ENCODE measurements around the gene THEM4.
"Not testable (repeated sequence)": the region's sequence is repeated elsewhere in the genome, so short reads cannot be mapped to it uniquely, and the experiment has no call there.

Gene THEM4

GRCh38 chr1:151892190-151892589, 17.1 kb downstream of the THEM4 start:
- no peak for TF ChIP-seq ZNF274 (IDR thresholded peaks at IDR 0.05; ENCODE audit: low read depth, low read length)
- no peak overlapping the region for H3K4me3 ChIP-seq (ENCODE audit: low read length)

- no peak for TF ChIP-seq ZNF274 (IDR thresholded peaks at IDR 0.05; ENCODE audit: low read depth, low read length)
- H3K4me3 ChIP-seq (ENCODE audit: low read length): no peak overlapping the region
Observed at GRCh38 chr1:151891512-151891911, 17.8 kb downstream of the THEM4 start.

GRCh38 chr1:151888972-151889570, 20.2 kb downstream of the THEM4 start:
- TF ChIP-seq ZNF274 (IDR thresholded peaks at IDR 0.05; ENCODE audit: low read depth, low read length): no peak
- H3K4me3 ChIP-seq (ENCODE audit: low read length): no peak overlapping the region

GRCh38 chr1:151887028-151887427, 22.3 kb downstream of the THEM4 start:
- no peak overlapping the region for H3K4me3 ChIP-seq (ENCODE audit: low read length)
- no peak for TF ChIP-seq ZNF274 (IDR thresholded peaks at IDR 0.05; ENCODE audit: low read depth, low read length)

GRCh38 chr1:151885479-151885878, 23.8 kb downstream of the THEM4 start:
- H3K4me3 ChIP-seq (ENCODE audit: low read length): no peak overlapping the region
- no peak for TF ChIP-seq ZNF274 (IDR thresholded peaks at IDR 0.05; ENCODE audit: low read depth, low read length)

- H3K4me3 ChIP-seq (ENCODE audit: low read length): not testable (repeated sequence)
Observed at GRCh38 chr1:151884879-151885278, 24.4 kb downstream of the THEM4 start.

- not testable (repeated sequence) for H3K4me3 ChIP-seq (ENCODE audit: low read length)
Observed at GRCh38 chr1:151884445-151884844, 24.9 kb downstream of the THEM4 start.

- H3K4me3 ChIP-seq (ENCODE audit: low read length): not testable (repeated sequence)
Observed at GRCh38 chr1:151883898-151884297, 25.4 kb downstream of the THEM4 start.

- not testable (repeated sequence) for H3K4me3 ChIP-seq (ENCODE audit: low read length)
Observed at GRCh38 chr1:151882918-151883317, 26.4 kb downstream of the THEM4 start.

- H3K4me3 ChIP-seq (ENCODE audit: low read length): no peak overlapping the region
- no peak for TF ChIP-seq ZNF274 (IDR thresholded peaks at IDR 0.05; ENCODE audit: low read depth, low read length)
Observed at GRCh38 chr1:151882466-151882865, 26.8 kb downstream of the THEM4 start.

- no peak overlapping the region for H3K4me3 ChIP-seq (ENCODE audit: low read length)
Observed at GRCh38 chr1:151881479-151881878, 27.8 kb downstream of the THEM4 start.

GRCh38 chr1:151875419-151876097, 33.8 kb downstream of the THEM4 start:
- H3K4me3 ChIP-seq (ENCODE audit: low read length): no peak overlapping the region
- TF ChIP-seq ZNF274 (IDR thresholded peaks at IDR 0.05; ENCODE audit: low read depth, low read length): no peak

More at GRCh38 chr1:151881479-151881878, 27.8 kb downstream of the THEM4 start:
- no peak for TF ChIP-seq ZNF274 (IDR thresholded peaks at IDR 0.05; ENCODE audit: low read depth, low read length)

- H3K4me3 ChIP-seq (ENCODE audit: low read length): not testable (repeated sequence)
Observed at GRCh38 chr1:151872776-151873175, 36.5 kb downstream of the THEM4 start.

- TF ChIP-seq ZNF274 (IDR thresholded peaks at IDR 0.05; ENCODE audit: low read depth, low read length): no peak
- H3K4me3 ChIP-seq (ENCODE audit: low read length): no peak overlapping the region
Observed at GRCh38 chr1:151871284-151872030, 37.9 kb downstream of the THEM4 start.

GRCh38 chr1:151868486-151868885, 40.8 kb downstream of the THEM4 start:
- no peak for TF ChIP-seq ZNF274 (IDR thresholded peaks at IDR 0.05; ENCODE audit: low read depth, low read length)

More at GRCh38 chr1:151868486-151868885, 40.8 kb downstream of the THEM4 start:
- H3K4me3 ChIP-seq (ENCODE audit: low read length): no peak overlapping the region

Measured in GM08714 (cell line).